GM21423 (cell line): ENCODE data around the gene CCDC24.

Source experiments
- ATAC-seq: cut with Tn5 transposase; IDR thresholded peaks from one replicate; pipeline ENCODE4 v1.9.1; 2021; ENCODE audit warnings: mild to moderate bottlenecking, moderate library complexity; ENCODE audit not compliant: unreplicated experiment

CCDC24 gene

GRCh38 chr1:43962324-43962723, 29.1 kb upstream of the CCDC24 start:
- no peak for ATAC-seq

- ATAC-seq: no peak
Observed at GRCh38 chr1:43963006-43963405, 28.4 kb upstream of the CCDC24 start.

GRCh38 chr1:43963890-43964289, 27.5 kb upstream of the CCDC24 start:
- ATAC-seq: no peak

DNA sequence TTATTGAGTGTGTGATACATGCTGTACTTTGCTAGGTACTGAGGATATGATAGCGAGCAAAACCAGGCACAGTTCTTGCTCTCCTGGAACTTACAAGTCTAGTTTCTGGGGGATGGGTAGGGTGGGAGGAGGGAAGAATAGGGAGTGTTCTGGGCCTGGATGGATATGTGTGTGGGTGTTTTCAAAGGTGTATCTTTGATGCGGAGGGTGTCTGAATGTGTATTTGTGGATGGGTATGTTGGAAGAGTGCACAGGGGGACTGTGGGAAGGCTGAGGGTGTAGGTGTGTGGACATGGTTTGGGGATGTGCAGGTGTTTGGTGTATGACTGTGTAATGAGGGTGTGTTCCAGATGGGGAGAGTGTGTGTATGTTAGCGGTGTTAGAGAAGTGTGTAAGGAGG, 26.1 kb upstream of the CCDC24 start:
- no peak for ATAC-seq

- ATAC-seq: no peak
Observed at GRCh38 chr1:43968348-43968948, 23.0 kb upstream of the CCDC24 start.

DNA sequence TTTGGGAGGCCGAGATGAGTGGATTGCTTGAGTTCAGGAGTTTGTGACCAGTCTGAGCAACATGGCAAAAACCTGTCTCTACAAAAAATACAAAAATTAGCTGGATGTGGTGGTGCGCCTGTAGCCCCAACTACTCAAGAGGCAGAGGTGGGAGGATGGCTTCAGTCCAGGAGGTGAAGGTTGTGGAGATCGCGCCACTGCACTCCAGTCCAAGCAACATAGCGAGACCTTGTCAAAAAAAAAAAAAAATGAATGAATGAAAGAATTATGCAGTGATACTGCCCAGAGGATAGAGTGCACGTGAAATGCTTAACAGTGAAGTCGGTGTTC, 22.0 kb upstream of the CCDC24 start:
- no peak for ATAC-seq

- peak; percentile 80 for ATAC-seq
Observed at GRCh38 chr1:43969746-43970466, 21.5 kb upstream of the CCDC24 start, which contains the start of gene DPH2. DPH2 (plus strand) TSS chr1:43970010; CDS start chr1:43970176, 166 bp downstream.

DNA sequence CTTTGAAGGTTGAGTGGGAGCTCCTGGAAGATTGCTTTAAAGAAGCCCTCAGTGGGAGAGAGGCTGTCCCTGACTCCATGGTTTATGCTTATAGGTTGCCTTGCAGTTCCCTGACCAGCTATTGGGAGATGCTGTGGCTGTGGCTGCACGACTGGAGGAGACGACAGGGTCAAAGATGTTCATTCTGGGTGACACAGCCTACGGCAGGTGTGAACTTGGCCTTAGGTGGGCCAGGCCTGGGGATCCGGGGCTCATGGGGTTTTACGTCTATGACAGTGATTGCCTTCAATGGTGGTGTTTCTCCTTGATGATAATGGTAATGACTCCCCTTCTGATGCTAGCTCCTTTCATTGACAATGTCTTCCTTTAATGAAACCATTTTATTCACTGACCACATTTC, 20.9 kb upstream of the CCDC24 start:
- ATAC-seq: no peak

- no peak for ATAC-seq
Observed at GRCh38 chr1:43970911-43971310, 20.5 kb upstream of the CCDC24 start.

DNA sequence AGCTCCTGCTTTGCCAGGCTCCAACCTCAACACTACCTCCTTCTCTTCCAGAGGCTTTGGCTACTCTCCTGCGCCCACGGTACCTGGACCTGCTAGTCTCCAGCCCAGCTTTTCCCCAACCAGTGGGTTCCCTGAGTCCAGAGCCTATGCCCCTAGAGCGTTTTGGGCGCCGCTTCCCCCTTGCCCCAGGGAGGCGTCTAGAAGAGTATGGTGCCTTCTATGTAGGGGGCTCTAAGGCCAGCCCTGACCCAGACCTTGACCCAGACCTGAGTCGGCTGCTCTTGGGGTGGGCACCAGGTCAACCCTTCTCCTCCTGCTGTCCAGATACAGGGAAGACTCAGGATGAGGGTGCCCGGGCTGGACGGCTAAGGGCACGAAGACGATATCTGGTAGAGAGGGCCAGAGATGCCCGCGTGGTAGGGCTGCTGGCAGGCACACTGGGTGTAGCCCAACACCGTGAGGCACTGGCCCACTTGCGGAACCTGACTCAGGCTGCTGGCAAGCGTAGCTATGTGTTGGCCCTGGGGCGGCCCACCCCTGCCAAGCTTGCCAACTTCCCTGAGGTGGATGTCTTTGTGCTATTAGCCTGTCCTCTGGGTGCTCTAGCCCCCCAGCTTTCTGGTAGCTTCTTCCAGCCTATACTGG, 19.9 kb upstream of the CCDC24 start:
- ATAC-seq: no peak

DNA sequence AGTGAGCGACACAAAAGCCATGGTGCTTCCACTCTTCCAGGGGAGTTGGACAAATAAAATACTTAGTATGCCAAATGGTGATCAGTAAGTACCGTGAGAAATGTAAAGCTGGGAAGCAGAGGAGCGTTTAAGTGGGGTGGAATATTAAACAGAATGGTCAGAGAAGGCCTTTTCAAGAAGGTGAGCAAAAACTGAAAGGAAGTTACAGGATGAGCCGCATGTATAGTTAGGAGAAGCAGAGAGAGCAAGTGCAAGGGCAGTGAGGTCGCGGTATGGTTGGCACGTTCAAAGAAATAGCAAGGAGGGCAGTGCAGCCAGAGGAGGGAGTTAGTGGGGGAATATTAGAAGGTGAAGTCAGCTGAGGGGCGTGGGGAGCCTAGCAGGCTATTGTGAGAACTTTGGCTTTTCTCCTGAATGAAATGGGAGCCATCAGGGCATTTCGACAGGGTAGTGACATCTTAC, 17.4 kb upstream of the CCDC24 start:
- ATAC-seq: no peak

DNA sequence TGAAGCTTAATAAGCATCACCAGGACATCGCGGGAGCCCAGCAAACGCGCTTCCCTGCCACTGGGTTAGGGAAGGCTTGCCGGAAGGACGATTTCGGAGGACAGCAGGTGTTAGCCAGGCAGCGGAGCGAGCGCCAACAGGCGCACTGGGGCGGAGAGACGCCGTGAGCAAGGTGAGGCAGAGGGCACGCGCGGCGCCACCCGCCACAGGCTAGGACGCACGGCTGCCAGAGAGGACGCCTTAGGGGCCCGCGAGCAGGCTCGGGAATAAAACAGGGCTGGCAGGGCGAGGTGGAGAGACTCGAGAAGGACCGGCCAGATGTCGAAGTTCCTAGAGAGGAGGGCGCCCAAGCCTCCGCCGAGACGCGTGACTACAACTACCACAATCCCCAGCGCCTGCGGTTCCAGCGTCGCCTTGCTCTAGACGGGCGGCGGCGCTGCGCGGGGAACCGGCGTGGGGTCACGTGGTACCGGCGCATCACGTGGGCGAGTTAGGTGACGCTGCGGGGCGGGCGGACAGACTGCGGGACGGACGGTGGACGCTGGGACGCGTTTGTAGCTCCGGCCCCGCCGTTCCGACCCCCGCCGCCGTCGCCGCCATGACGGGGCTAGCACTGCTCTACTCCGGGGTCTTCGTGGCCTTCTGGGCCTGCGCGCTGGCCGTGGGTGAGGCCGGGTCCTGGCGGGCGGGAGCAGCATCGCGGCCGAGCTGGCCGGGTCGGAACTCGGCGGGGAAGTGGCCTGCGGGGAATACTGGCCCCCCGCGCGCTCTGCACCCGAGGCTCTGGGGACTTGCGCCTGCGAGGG, 16.8 kb upstream of the CCDC24 start, which contains the start of gene ATP6V0B:
TSS of gene ATP6V0B (plus strand) at position 518 of the 806 bp plus-strand sequence. CDS start at position 599, 81 bp downstream.
- peak; percentile 63 for ATAC-seq

GRCh38 chr1:43975249-43975961, 16.0 kb upstream of the CCDC24 start:
- ATAC-seq: peak; percentile 0

GRCh38 chr1:43976045-43976444, 15.4 kb upstream of the CCDC24 start:
- ATAC-seq: no peak

GRCh38 chr1:43976890-43977289, 14.5 kb upstream of the CCDC24 start:
- no peak for ATAC-seq

DNA sequence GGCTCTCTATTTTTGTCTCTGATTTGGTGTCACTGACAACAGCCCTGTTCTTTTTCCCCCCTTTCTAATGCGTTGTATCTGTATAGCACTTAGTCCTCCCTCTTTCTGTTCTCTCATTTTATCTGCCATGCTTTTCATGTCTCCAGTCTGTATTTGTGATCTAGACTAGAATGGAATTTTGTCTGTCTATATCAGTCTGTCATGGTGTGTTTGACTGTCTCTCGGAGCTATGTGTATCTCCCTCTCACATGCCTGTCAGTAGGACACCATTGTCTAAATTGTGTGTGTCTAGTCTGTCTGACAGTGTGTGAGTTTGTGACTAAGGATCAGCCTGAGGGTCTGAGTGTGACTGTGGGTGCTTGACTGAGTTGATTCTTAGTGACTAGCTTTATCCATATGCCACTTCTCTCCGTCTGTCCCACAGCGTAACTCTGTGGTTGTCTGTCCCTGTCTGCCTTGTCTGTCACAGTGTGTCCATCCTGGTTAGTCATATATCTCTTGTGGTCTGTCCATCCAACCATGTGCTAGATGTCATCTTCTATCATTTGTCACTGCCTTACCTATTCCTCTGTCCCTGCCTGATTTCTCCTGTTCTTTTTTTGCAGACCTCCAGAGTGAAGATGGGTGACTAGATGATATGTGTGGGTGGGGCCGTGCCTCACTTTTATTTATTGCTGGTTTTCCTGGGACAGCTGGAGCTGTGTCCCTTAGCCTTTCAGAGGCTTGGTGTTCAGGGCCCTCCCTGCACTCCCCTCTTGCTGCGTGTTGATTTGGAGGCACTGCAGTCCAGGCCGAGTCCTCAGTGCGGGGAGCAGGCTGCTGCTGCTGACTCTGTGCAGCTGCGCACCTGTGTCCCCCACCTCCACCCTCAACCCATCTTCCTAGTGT, 13.8 kb upstream of the CCDC24 start:
- ATAC-seq: no peak

DNA sequence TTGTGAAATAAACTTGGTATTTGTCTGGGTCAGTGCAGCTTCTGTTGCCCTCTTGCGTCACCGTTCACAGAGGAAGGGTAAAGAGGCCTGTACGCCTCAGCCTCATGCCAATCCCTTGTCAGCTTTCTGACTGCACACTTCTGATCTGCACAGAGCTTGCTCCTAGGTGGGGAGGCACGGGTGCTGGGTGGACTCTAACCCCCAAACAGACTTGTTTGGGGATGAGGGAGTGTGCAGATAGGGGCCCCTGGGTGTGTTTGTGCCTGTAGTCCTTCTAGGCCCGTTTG, 13.2 kb upstream of the CCDC24 start:
- no peak for ATAC-seq

DNA sequence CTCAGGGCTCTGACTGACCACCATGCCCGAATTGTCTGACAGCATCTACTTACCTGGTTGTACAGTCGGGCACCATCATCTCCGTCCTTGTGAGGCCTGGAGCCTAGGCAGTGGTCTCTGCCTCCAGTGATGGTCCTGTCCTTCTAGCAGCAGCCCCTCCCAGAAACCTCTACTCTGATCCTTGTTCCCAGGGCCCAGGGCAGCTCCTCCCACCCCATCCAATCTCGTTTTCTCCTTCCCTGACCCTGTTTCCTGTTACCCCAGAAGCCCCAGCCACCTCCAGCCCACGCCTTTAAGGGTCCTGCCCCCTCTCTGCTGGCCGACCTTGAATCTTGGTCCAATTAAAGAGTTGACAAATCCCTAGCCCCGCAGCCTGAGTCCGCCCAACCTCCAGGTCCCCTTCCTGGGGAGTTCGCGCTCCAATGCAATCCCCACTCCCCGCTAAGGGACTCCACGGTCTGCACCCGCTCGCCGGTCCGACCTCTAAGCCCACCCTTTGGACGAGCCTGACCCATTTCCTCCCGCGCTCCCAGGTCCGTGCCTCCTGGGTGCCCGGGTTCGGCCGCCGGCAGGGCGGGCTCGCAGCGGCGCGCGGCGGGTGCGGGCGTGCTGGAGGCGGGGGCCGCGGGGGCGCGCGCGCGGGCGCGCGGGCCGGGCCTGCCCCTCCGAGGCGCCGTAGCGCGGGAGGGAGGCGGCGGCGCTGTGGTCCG, 12.7 kb upstream of the CCDC24 start, which contains the start of gene B4GALT2:
TSS of gene B4GALT2 (plus strand) at position 660 of the 710 bp plus-strand sequence. CDS start 1,951 bp downstream, outside the sequence.
- ATAC-seq: no peak

DNA sequence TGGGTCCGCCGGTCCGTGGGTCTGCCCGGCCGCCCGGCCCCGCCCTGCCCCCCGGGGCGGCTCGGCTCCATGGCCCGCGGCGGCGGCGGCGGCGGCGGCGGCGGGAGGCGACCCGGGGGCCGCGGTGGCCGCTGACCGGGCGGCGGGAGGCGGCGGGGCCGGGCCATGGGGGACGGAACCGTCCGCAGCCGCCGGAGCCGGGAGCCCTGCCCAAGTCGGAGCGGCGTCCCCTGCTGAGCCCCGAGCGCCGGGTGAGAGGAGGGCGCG, 12.2 kb upstream of the CCDC24 start:
- no peak for ATAC-seq
